Urothelium cell line (cell line): Measurements from ENCODE around the gene DENND1A.

Source experiments
- DNase-seq: peaks from one replicate; pipeline ENCODE4 v3.0.0; 2011; ENCODE audit warnings: low spot score, mixed read lengths
- FAIRE-seq: peaks from 2 replicates; lab custom pipeline; 2011; peaks lifted over from hg19 to GRCh38; lab: Jason Lieb, UNC

The DENND1A gene

DNA sequence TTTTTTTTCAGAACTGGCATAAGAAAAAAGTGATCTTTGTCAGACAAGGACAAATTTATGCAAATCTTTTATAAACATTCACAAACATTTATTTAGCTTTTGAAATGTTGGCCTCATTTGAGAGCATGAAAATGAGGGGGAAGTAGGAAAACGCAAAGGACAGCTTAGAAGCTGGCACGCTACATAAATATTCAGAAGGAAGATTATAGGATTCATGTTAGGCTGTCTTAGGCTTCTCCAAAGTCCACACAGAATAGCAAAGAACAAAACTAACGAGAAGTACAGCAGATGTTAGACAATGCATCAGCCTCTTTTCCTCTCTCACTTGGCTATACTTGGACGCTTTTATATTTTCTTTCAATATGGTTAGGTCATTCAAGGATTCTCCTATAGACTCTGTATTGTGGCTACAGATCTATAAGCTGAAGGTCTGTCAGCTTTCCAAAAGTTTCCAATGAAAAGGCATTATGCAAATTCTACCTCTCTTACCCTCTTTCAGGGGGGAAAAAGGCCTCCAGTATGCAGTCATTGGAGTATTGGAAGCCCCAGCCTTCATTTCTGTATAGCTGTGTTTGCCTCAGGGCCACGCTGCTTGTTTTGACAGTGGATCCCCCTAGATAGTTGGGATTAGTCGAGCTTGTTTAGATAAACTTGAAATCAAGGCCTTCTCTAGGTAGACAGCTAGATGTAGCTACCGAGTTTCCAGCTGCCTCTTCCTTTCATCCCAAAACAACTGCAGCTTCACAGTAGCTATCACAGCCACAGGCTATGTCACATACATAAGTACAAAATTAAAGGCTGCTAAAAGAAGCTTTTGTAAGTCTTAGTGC is 153.0 kb downstream of the DENND1A start:
- DNase-seq (no peak), FAIRE-seq (no peak)

DNA sequence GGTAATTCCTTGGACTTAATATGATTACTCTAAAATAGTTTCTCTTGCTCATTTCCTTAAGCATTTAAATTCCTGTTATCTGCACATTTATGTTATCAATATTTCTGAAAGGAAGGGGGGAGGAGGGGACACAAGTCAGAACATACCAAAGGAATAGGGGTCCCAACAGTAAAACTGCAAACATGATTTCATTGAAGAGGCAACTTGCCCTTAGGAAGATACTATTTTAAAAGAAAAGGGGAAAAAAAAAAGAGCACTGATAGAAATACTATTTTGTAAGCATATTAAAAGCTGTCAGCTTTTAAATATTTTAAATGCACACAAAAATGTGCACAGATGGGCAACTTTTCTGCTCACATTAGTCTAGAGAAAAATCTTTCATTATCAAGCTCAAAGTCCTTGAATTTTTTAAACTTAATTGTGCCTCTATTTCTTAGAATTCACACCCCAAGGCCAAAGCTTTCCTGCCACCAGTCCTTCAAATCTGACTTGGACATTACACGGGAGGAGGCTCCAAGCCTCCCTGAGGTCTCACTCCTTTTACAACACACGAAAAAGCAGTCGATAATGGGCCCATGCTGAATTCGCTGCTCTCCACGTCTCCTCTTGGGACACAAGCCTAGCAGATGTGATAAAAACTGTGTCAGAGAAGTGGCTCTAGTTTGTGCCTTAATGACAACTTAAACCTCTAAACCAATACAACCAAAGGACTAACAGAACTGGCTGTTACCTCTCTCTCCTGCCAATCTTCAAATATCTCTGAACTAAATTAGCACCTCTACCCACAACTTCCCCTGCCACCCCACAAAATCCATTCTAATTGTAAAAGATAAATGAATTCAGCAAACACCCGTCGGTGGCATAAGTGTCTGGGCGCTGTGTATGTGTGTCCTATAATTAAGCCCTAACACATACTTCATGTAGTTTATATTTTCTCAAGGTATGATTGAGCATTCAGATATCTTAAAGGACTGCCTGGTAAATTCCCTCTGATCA is 154.3 kb downstream of the DENND1A start:
- no peak for FAIRE-seq
- DNase-seq: no peak

DNA sequence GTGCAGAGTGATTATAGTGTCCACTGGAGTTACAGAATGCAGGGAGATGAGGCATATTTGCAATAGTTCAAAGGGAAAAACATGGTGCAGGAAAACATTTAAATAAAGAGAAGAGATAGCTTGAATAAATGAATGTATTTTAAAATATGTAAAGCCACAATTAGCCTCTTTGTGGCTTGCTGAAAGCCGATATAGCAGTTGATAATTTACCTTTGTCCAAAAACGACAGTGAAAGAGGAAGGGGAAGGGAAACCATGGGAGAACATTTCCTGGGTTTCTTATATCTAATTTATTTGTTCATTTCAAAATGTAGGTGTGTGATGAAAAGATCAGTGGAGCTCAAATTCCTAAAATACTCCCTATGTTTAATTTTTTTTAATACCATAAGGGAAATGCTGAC is 156.1 kb downstream of the DENND1A start:
- FAIRE-seq (no peak), DNase-seq (no peak)

DNA sequence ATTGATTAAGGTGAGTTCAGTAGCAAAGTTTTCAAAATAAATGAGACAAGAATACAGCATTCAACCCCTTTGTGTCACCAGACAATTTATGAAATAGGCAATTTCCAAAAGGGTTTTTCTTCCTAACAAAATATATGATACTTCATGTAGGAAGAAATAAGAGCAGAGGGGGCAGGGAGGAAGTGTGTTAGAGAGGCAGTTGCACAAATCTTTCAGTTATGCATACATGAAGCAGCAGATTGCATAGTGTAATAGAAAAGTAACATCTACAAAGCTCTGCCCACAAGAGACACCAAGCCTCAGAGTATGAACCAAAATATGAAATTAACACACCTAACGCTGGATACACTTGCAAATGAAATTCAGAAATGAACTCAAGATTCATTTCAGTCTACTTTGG is 157.0 kb downstream of the DENND1A start:
- FAIRE-seq: no peak

DNA sequence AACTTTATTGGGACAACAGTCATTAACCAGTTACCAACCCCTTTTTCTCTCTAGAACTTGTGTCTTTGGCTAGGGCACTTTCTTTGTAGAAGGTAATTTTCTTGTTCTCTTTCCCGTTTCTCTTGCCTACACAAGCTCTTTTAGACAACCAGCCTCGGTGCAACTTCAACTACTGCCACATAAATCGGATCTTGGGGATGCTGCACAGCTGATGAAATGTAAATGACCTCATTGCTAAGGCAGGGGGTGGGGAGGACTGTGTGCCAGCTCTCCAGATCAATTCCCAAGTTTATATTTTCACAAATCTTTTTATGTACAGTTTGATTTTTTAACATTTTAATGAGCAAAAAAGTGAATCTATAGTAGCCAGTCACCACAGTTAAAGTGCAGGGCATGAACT is 157.6 kb downstream of the DENND1A start:
- DNase-seq (no peak), FAIRE-seq (no peak)

More for the DNA sequence above, 157.0 kb downstream of the DENND1A start:
- DNase-seq: no peak

DNA sequence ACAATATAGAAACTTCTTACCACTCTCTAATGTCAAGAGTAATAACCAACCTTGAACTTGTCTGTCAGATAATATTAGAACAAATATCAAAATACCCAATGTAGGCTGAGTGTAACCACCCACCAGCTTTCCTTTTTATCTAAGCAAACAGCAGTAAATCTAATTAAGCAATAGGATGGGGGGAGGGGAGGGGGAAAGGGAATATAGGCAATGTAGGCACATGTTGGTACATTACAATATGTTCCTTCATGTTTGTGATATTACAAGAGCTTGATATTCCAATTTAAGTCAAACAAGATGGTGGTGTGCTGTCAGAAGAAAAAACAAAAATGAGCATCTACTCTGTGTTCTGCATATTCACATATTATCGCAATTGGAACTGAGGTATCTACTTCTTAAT is 158.2 kb downstream of the DENND1A start:
- no peak for DNase-seq
- FAIRE-seq: no peak

DNA sequence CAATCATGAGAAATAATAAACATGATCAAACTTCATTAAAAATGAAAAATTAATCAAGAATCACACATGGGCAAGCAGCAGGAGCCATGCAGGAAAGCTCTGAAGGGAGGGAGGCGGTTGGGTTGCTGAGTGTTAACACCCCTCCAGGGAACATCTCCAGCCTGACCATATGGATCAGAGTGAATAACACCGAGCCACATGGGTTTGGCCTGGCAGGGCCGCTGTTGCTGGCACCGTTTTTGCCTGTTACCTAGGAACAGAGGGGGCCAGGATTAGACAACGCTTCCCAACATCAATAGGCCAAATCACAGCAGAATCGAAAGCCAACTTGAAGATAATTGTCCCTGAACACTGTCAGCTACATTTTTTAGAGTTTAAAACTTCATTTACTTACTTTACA is 160.2 kb downstream of the DENND1A start:
- DNase-seq: no peak
- no peak for FAIRE-seq

DNA sequence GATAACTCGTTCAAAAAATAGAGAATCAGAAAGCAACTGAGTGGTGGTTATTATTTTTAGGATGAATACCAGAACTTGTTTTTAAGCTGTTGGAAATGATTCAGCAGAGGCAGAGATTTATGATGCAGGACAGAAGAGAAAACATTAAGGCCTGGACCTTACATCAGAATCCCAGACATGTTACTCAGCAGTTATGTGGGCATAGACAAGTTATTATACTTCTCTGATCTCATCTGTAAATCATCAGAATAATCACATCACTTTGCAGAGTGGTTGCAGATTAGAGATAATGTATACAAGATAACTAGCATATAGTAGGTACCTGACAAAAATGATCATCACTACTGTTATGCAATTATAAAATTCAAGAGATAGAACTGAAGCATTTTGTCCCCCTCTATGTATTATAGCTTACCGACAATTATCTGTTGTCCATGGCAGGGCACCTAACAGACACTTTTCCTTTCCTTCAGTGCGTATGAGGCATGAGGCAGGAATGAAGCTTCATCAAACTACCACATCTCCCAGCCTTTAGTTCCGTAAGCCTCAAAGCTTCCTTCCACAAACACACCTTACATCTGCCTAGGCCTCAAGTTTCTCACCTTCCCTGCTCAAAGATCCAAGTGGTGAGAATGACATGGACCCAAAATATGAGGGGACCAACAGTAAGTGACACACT is 165.9 kb downstream of the DENND1A start:
- DNase-seq (no peak), FAIRE-seq (no peak)

DNA sequence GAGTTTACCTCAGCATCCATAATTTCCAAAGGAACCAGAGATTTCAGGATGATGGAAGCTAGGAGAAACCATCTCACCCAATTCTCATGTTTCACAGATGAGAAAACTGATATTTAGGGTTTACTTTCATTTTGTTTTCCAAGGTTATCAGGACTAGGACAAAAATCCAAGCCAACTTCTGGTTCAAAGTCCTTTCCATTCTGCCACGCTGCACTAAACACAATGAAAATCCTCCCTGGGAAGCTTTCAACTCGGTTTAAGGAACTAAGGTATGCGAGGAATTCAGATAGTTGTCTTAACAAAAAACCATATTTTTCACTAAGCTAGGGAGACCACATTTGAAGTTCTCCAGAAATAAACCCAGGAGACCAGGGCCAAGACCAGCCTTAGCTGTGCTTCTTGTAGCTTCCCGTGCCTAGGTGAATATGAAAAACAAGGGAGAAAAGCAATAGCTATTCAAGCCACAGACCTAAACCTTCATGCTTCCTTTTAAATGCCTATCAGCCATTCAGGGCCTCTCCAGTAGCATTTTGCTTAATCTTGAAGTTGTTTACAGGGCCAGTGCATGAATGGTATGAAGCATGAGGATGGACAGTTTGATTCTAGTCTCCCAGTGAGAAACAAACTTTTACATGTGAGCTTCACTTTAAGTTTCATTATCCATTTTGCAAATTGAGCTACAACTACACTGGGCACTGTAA is 167.9 kb downstream of the DENND1A start:
- DNase-seq (no peak), FAIRE-seq (no peak)

DNA sequence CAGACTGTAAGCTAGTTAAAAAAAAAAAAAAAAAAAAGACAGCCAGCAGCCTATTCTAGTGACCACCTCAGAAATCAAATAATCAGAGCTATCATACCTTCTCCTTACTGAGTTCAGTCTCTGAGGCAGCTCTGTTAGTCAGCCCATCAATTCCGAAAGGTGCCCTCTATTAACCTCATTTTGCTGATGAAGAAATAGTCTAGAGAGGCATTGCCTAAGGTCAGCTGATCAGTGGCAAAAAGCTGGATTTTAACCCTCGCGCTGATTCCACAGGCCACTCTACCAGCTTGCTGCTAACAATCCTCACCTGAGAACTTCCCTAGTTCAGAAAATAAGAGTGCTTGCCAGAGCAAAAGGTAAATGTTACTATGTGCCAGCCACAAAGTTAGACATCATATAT is 172.0 kb downstream of the DENND1A start:
- no peak for DNase-seq
- no peak for FAIRE-seq

DNA sequence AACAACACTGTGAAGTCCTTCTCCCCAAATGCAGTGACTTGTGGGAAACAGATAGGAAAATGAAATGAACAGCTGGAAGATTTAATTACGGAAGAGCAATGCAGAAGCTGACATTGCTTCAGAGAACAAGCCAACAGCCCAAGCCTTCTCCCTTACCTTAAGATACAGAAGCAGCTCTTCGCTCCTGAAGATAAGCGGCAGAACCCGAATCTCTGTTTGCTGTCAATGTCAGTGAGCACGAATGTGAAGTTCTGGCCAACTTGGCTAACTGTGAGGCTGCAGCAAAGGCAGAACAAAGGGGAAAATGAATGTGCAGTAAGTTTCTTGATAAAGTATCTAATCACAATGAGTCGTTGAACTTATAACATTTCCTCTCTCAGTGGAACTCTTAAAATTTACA is 172.4 kb downstream of the DENND1A start:
- DNase-seq (no peak), FAIRE-seq (no peak)

DNA sequence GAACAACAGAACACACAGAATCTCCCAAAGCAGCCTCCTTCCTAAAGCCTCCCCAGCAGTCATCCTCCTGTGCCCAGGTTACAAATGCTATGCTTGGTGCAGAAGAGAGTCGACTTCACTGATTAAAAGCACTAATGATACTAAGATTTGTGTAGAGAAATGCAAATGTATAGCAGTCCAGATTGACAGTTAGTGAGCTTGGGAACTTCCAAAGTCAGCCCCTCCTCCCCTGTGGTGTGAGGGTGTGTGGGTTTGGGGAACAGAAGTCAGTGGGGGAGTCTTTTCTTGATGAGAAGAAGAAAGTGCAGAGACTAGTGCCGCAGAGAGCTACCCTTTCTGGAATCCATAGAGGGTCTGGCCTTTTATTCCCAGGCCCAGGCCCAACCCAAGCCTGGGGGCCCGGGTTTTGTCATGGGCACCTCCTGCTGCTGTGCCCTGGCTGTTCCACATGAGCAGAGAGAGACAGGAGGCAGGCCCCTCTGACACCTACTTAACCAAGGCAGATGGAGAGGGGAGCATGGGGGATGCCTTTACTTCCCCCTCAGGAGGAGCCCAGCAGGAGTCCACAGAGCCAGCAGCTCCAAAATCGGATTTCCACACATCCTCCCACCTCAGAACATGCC is 173.3 kb downstream of the DENND1A start:
- FAIRE-seq (no peak), DNase-seq (no peak)

DNA sequence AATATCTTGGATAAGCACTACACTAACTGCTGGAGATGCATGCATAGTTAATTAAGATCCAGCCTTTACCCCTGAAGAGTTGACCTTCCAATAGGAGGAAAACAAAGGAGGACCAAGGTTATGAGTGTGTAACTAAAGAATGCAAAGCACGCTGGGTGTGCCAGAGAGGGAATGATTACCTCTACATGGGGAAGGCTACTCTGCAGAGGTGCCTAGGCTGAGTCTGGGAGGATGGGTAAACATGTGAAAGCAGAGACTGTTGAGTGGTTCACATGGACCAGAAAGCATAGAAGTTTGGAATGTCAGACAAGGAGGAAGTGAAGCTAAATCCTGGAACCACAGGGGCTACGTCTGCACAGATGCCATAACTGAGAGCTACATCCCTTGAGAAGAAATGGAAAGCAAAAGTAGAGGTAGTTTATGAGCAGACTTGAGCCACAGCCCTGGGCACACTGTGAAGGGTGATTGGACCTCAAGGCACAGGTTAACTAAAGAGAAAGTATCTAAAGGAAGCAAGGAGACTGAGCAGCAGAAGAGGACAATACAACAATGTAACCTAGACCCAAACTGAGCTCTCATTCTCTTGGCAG is 176.2 kb downstream of the DENND1A start:
- DNase-seq (peak; percentile 12), FAIRE-seq (no peak)

DNA sequence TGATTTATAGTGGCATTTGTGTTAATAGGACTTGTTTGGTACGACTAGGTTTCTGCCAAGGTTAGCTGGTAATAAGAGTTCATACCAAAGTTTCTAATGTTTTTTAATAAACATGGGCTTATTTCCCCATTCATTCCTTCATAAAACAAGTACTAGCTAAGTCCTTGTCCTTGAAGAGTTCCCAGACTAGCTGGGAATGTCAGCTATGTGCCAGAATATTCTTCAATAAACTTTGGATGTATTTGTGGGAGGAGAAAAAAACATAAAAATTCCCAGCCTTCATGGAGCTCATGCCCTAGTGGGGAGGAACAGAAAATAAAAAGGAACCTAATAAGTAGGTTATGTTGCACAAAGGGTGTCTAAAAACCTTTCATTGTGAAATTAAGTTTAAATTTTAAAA is 176.9 kb downstream of the DENND1A start:
- FAIRE-seq: no peak
- DNase-seq: no peak

DNA sequence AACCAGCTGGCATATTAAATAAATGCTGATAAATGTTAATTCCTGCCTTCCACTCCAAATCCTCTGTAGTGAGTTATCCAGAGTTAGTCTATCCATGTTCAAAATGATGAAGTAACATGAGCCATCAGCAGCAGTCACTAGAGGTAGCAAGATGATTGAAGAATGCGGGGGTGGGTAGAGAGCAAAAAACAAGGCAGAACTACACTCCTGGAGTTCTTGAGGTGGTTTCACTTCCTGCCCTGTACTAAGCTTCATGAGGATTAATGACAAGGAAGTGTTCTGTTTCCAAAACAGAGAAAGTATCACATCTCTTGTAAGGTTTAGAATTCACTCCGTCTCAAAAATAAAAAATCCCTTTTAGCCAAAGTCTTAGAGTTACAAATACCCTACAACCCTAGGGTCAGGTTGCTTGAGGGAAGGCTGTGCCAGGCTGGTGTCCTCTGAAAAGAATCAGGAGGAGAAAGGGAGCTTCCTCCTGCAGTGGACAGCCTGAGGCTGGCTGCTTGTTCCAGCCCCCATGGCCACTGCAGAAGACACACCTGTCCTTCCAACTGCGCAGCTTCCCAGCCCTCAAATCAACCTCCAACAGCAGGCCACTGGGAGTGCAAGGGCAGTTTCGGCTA is 180.2 kb downstream of the DENND1A start:
- FAIRE-seq (no peak), DNase-seq (peak; percentile 11)

DNA sequence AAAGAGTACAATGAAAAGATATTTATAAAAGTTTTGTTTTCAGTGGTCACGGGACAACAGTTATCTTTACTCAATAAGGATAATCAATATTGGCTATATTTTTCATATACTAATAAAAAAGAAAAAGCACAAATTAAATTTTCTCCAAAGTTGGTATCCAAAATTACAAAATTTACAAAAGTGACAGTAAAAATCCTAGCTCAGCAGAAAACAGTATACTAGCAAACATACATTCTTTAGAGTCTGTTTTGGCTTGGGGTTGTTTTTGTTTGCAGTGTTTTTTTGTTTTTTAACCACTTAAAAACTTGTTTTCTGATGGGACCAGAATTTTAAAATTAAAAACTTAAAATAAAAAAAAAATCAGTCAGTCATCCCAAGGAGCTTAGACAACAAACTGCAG is 183.2 kb downstream of the DENND1A start:
- FAIRE-seq: no peak
- DNase-seq: no peak

DNA sequence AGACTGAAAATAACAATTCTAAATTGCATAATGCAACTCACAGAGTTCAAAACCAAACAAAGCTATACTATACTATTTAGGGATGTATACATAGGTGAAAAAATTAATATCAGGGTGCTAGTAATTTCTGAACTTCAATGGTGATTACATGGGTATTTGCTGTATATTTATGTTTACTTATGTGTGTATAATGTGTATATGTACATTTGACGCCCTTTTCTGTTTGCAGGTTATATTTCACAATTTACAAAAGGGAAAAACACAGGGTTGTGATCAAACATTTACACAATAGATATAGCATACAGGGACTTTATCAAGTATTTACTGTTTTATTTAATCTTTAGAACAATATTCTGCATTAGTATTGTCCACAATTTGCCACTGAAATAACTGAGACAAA is 184.0 kb downstream of the DENND1A start:
- FAIRE-seq (no peak), DNase-seq (no peak)

DNA sequence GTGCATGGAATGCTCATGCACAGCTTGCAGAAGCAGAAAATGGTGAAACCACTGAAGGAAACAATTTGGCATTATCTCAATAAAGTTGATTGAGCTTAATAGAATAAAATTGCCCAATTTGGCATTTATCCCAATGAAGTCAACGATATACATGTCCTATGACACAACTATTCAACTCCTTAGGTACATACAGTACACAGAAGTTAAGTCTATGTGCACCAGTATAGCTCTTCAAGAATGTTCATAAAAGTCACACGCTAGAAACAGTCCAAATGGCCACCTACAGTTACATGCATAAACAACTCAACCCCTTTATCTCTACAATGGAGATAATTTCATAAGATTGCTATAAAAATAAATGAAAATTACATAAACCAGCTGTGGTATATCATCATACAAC is 184.5 kb downstream of the DENND1A start:
- DNase-seq: no peak
- FAIRE-seq: no peak

DNA sequence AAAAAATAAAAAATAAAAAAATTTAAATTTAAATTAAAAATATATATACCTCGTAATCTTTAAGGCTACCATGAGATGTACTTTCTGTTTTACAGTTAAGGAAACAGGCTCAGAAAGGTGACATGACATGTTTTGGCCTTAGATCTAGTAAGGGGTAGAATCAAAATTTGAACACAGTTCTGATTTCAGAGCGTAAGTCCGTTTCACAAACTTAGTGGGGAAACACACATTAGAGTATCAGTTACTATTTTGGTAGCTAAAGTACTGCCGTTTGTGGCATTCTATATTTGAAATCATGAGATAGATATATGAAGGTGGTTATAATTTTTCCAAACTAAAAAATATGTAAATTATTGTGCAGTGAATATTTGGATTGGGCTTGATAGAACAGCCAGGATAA is 186.2 kb downstream of the DENND1A start:
- DNase-seq: no peak
- FAIRE-seq: no peak
